ENCODE measurements around the gene FAM13A.

GRCh38 chr4:88757067-88757466 lies 299.9 kb downstream of the FAM13A start:
- no peak for TF ChIP-seq RAD21 (IDR thresholded peaks at IDR 0.05; ENCODE audit: low read depth)
- TF ChIP-seq TAF1 (IDR thresholded peaks at IDR 0.05; ENCODE audit: low read depth): no peak
- TF ChIP-seq YY1 (IDR thresholded peaks at IDR 0.05; ENCODE audit: low read depth): no peak
- no peak for TF ChIP-seq CEBPB (IDR thresholded peaks at IDR 0.05)
- no peak for TF ChIP-seq TEAD4 (IDR thresholded peaks at IDR 0.05)
